Psoas muscle (tissue), 8 donors: ENCODE results near the gene STAC3. TPM values are rescaled to one million over a fixed set of nuclear protein-coding genes. Genes with fewer than 3 reads are reported as not detected.
"Not testable (repeated sequence)": the region's sequence is repeated elsewhere in the genome, so short reads cannot be mapped to it uniquely, and the experiment has no call there.

ENCODE experiments used
- ATAC-seq, 4 donors: fragments of 200-7000 bp; cut with Tn5 transposase; one replicate each; pipeline ENCODE4 v1.9.1; 2020; ENCODE audit warnings: moderate library complexity in 3 of 4, mild to moderate bottlenecking in 2 of 4
- DNase-seq, 2 donors: peaks; one replicate each; pipeline ENCODE4 v3.0.0-alpha.2; 2020
- H3K27ac ChIP-seq: fragments of 200-600 bp; one replicate; pipeline ENCODE4 v1.8.0; 2022
- H3K27me3 ChIP-seq, 3 donors: fragments of 200-600 bp in 1 of 3; one replicate each; pipeline versions ENCODE4 v1.6.1 to v1.8.0; 2013 to 2022; ENCODE audit warnings: low read length in 2 of 3, mild to moderate bottlenecking in 2 of 3, moderate library complexity in 1 of 3; ENCODE audit not compliant: insufficient read depth in 3 of 3
- H3K36me3 ChIP-seq, 2 donors: fragments of 200-600 bp in 1 of 2; one replicate each; pipeline versions ENCODE4 v1.6.1 to v1.8.0; 2013 to 2022; ENCODE audit warnings: low read depth in 1 of 2, mild to moderate bottlenecking in 1 of 2, moderate library complexity in 1 of 2; ENCODE audit not compliant: insufficient read depth in 1 of 2
- H3K4me1 ChIP-seq: fragments of 200-600 bp; one replicate; pipeline ENCODE4 v1.8.0; 2022
- H3K4me3 ChIP-seq: fragments of 200-600 bp; one replicate; pipeline ENCODE4 v1.8.0; 2022; ENCODE audit warnings: mild to moderate bottlenecking
- H3K9me3 ChIP-seq: fragments of 200-600 bp; one replicate; pipeline ENCODE4 v1.8.0; 2022
- WGBS, 3 donors: extraction: QIAGEN DNeasy Blood & Tissue Kit; methylation state at CpG; one replicate each; pipeline versions ENCODE4 v1.1.6 to v1.1.7; 2013; 5-methylcytosine and 5-hydroxymethylcytosine counted together
- intact Hi-C, 2 donors: fragments of 100-400 bp; cut with DNase I; formaldehyde crosslinking; loops; one replicate each; pipeline versions ENCODE4 v1.11.0 to v1.14.2; 2022
- long read RNA-seq, 2 donors: library from polyadenylated mRNA; unstranded; transcript quantifications; one replicate each; pipeline ENCODE4 v2.0.0, GENCODE V29; 2021
- polyA plus RNA-seq, 3 donors: library from polyadenylated mRNA; stranded (reverse); fragments of 200-250 nt; gene quantifications; one replicate each; pipeline ENCODE4 v1.2.3, GENCODE V29; 2013
- total RNA-seq, 4 donors: library from RNA; stranded (reverse); fragmentation: NEBNext Ultra II Directional in 2 of 4; extraction: Animal tissue kit (Norgen Biotek cat#: 25700) in 2 of 4; gene quantifications; one replicate each; pipeline versions ENCODE4 v1.2.1 to v1.2.4, GENCODE V29; 2021 to 2023
- TF ChIP-seq, protein P1 (sequence below): fragments of 200-600 bp; IDR thresholded peaks from one replicate; pipeline ENCODE4 v1.8.0; 2022; ENCODE audit warnings: antibody characterized with exemption
- donor health status: healthy with polysubstance abuse.
- donor health status: DM: no; HTN: no; CAD: no; lungs with moderate emphysema.
- donor health status: Bipolar disorder and iron deficiency.
- donor health status: healthy.
- donor health status: DM: yes; HTN: yes; CAD: no.
- donor health status: DM: no; HTN: no; CAD: no.
- donor health status: DM: no; HTN: no; CAD: no.
- donor health status: DM: yes; HTN: yes; CAD: no.

Gene STAC3
- total RNA-seq: 1,000 to 10,000 TPM in 2 of 4 donors, 100 to 1,000 TPM in 2; 576 to 1,676 (median 997) TPM
- polyA plus RNA-seq: 1,000 to 10,000 TPM in 1 of 3 donors, 100 to 1,000 TPM in 1, 10 to 100 TPM in 1; 98.2 to 1,376 (median 738) TPM
- long read RNA-seq, donor 1, transcript STAC3-201 (12 exons, 1,656 nt): major isoform, 18 of 141 reads
- long read RNA-seq, donor 1, partial matches to known transcripts: 102 of 141 reads
- long read RNA-seq, donor 1, other reads (novel, unspliced or antisense): 18 of 141 reads
- long read RNA-seq, donor 2, transcript STAC3-201 (12 exons, 1,656 nt): major isoform, 15 of 72 reads
- long read RNA-seq, donor 2, partial matches to known transcripts: 40 of 72 reads
- long read RNA-seq, donor 2, other reads (novel, unspliced or antisense): 12 of 72 reads

GRCh38 chr12:57250956-57251355, at the start of gene STAC3:
TSS of gene STAC3 (minus strand) at chr12:57251187. CDS start at chr12:57249636, 1,551 bp downstream.
- ATAC-seq (peak; percentile 89 to 93 (median 92)), DNase-seq (peak in 1 of 2 donors; percentile 74)
- Histone ChIP-seq H3K27ac (peak within 1 kb of the TSS; percentile 98), H3K9me3 (no peaks in the 10 kb centered on the region), H3K27me3 (no peaks in the 10 kb centered on the region), H3K4me3 (peak within 1 kb of the TSS; percentile 87), H3K36me3 (peaks cover 1 to 59% of the 10 kb centered on the region in 2 donors), H3K4me1 (peaks cover 14% of the 10 kb centered on the region)
- intact Hi-C loops: no loop called here
- WGBS, 3 donors: 22 to 25% (median 23%) methylated on average over 7 of the region's 7 CpGs
- TF ChIP-seq, protein P1, sequence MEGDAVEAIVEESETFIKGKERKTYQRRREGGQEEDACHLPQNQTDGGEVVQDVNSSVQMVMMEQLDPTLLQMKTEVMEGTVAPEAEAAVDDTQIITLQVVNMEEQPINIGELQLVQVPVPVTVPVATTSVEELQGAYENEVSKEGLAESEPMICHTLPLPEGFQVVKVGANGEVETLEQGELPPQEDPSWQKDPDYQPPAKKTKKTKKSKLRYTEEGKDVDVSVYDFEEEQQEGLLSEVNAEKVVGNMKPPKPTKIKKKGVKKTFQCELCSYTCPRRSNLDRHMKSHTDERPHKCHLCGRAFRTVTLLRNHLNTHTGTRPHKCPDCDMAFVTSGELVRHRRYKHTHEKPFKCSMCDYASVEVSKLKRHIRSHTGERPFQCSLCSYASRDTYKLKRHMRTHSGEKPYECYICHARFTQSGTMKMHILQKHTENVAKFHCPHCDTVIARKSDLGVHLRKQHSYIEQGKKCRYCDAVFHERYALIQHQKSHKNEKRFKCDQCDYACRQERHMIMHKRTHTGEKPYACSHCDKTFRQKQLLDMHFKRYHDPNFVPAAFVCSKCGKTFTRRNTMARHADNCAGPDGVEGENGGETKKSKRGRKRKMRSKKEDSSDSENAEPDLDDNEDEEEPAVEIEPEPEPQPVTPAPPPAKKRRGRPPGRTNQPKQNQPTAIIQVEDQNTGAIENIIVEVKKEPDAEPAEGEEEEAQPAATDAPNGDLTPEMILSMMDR: no peak

GRCh38 chr12:57299514-57300016, 48.6 kb upstream of the STAC3 start:
- Histone ChIP-seq H3K4me3 (no peak overlapping the region), H3K4me1 (peaks cover 12% of the 10 kb centered on the region), H3K27me3 (no peaks in the 10 kb centered on the region), H3K9me3 (no peaks in the 10 kb centered on the region), H3K36me3 (peaks cover 9 to 85% of the 10 kb centered on the region in 2 donors), H3K27ac (no peak overlapping the region)
- intact Hi-C loops: loop anchor here in 1 of 2 donors (5.0 kb wide), 1 partner anchor 153 kb away; no protein-coding TSS in a partner anchor
- TF ChIP-seq, protein P1: no peak
- ATAC-seq: peak; percentile 64 to 90 (median 82)
- WGBS, 3 donors: 23 to 33% (median 29%) methylated on average over 1 of the region's 1 CpG
- no peak for DNase-seq

- 61 to 84% (median 70%) methylated on average over 4 of the region's 4 CpGs for WGBS, 3 donors
- intact Hi-C loops: no loop called here
- H3K4me1 ChIP-seq: peaks cover 12% of the 10 kb centered on the region
- no peak for ATAC-seq
- no peak for DNase-seq
- TF ChIP-seq, protein P1: no peak
- no peaks in the 10 kb centered on the region for H3K9me3 ChIP-seq
- peaks cover 18 to 94% of the 10 kb centered on the region in 2 donors for H3K36me3 ChIP-seq
- no peaks in the 10 kb centered on the region for H3K27me3 ChIP-seq
- H3K27ac ChIP-seq: no peak overlapping the region
- no peak overlapping the region for H3K4me3 ChIP-seq
Observed at GRCh38 chr12:57296291-57296690, 45.3 kb upstream of the STAC3 start.

DNA sequence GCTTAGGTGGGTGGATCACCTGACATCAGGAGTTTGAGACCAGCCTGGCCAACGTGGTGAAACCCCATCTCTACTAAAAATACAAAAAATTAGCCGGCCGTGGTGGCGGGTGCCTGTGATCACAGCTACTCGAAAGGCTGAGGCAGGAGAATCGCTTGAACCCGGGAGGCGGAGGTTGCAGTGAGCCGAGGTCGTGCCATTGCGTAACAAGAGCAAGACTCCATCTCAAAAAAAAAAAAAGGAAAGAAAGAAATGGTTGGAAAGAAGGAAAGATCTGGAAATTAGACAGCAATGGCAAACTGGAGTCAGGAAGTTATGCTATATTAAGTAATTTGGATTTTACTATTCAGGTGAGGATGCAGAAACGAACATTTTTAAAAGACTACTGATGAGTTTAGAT, 31.1 kb upstream of the STAC3 start:
- H3K4me3 ChIP-seq, ATAC-seq, H3K27me3 ChIP-seq, intact Hi-C loops, H3K27ac ChIP-seq, H3K4me1 ChIP-seq, DNase-seq, H3K9me3 ChIP-seq: not testable (repeated sequence)
- peaks cover 4 to 85% of the 10 kb centered on the region in 2 donors for H3K36me3 ChIP-seq
- 89 to 94% (median 92%) methylated on average over 12 of the region's 12 CpGs for WGBS, 3 donors
